IMR-90 (cell line): ENCODE data around the gene DHX57. TPM values are rescaled to one million over a fixed set of nuclear protein-coding genes. Genes with fewer than 3 reads are reported as not detected.

Source experiments
- ATAC-seq: fragments of 200-7000 bp; cut with Tn5 transposase; 2 replicates; pipeline ENCODE4 v1.9.1; 2020; ENCODE audit warnings: low read depth, mild to moderate bottlenecking, moderate library complexity
- BruUV-seq: library from RNA; stranded (reverse); fragments of 400-500 nt; replicated peaks from 2 replicates; lab custom pipeline; 2021; lab: Mats Ljungman, UMichigan
- CTCF ChIA-PET: fragments of 300-600 bp; formaldehyde crosslinking; extraction: SDS; loops from one replicate; lab custom pipeline; 2021; ENCODE audit warnings: antibody characterized with exemption; lab: Yijun Ruan, JAX
- POLR2A ChIA-PET: fragments of 300-600 bp; sonication (Branson Sonifier 250); formaldehyde crosslinking; loops from one replicate; lab custom pipeline; 2022; ENCODE audit warnings: antibody characterized with exemption; ENCODE audit not compliant: unreplicated experiment; lab: Charles Lee
- DNase-seq: peaks from one replicate; pipeline ENCODE4 v3.0.0; 2013
- H2AFZ ChIP-seq: replicated peaks from 2 replicates; pipeline ENCODE3; 2013; ENCODE audit warnings: low read length, mild to moderate bottlenecking; ENCODE audit not compliant: poor library complexity
- H2AK5ac ChIP-seq: 2 replicates; pipeline ENCODE4 v1.6.1; 2013; ENCODE audit warnings: low read depth, low read length, inconsistent platforms
- H2AK9ac ChIP-seq: replicated peaks from 2 replicates; pipeline ENCODE3; 2013; ENCODE audit warnings: mild to moderate bottlenecking, low read depth, low read length, moderate library complexity; ENCODE audit not compliant: poor library complexity
- H2BK120ac ChIP-seq: 2 replicates; pipeline ENCODE4 v1.6.1; 2013; ENCODE audit warnings: low read depth, low read length, inconsistent platforms
- H2BK15ac ChIP-seq: 3 replicates; pipeline ENCODE4 v1.6.1; 2013; ENCODE audit warnings: low read depth, low read length, inconsistent platforms
- H2BK20ac ChIP-seq: 2 replicates; pipeline ENCODE4 v1.6.1; 2013; ENCODE audit warnings: low read depth, mild to moderate bottlenecking, inconsistent platforms, low read length, moderate library complexity
- H2BK5ac ChIP-seq: 2 replicates; pipeline ENCODE4 v1.6.1; 2013; ENCODE audit warnings: mild to moderate bottlenecking, low read depth, low read length, inconsistent platforms; ENCODE audit not compliant: poor library complexity, severe bottlenecking
- H3K14ac ChIP-seq: replicated peaks from 2 replicates; pipeline ENCODE4 v1.6.1; 2013; ENCODE audit warnings: low read depth, low read length, inconsistent platforms
- H3K18ac ChIP-seq: 2 replicates; pipeline ENCODE4 v1.6.1; 2013; ENCODE audit warnings: low read depth, low read length, control low read depth
- H3K23ac ChIP-seq: 2 replicates; pipeline ENCODE4 v1.6.1; 2013; ENCODE audit warnings: low read depth, low read length, inconsistent platforms
- H3K27ac ChIP-seq: 2 replicates; pipeline ENCODE4 v1.5.1; 2013; ENCODE audit warnings: mild to moderate bottlenecking, control low read depth, low read length; ENCODE audit not compliant: insufficient read depth
- H3K27me3 ChIP-seq: 2 replicates; pipeline ENCODE4 v1.6.1; 2013; ENCODE audit warnings: low read length; ENCODE audit not compliant: control insufficient read depth, insufficient read depth
- H3K36me3 ChIP-seq: 2 replicates; pipeline ENCODE4 v1.6.1; 2013; ENCODE audit warnings: low read length, mixed read lengths; ENCODE audit not compliant: control insufficient read depth, insufficient read depth
- H3K4ac ChIP-seq: 2 replicates; pipeline ENCODE4 v1.6.1; 2013; ENCODE audit warnings: low read depth, low read length, inconsistent platforms
- H3K4me1 ChIP-seq: 2 replicates; pipeline ENCODE4 v1.6.1; 2013; ENCODE audit warnings: low read length, mixed read lengths; ENCODE audit not compliant: control insufficient read depth, insufficient read depth
- H3K4me2 ChIP-seq: 2 replicates; pipeline ENCODE4 v1.6.1; 2013; ENCODE audit warnings: low read depth, mild to moderate bottlenecking, control low read depth, low read length, moderate library complexity
- H3K4me3 ChIP-seq: 2 replicates; pipeline ENCODE4 v1.5.1; 2013; ENCODE audit warnings: low read depth, mild to moderate bottlenecking, control low read depth, low read length, moderate library complexity; ENCODE audit not compliant: insufficient read depth
- H3K56ac ChIP-seq: 2 replicates; pipeline ENCODE4 v1.6.1; 2013; ENCODE audit warnings: low read length, inconsistent platforms; ENCODE audit not compliant: insufficient read depth; ENCODE audit errors: extremely low read depth
- H3K79me1 ChIP-seq, 2 experiments: 2 replicates each; pipeline ENCODE4 v1.6.1; 2013; ENCODE audit warnings: low read length in 2 of 2, inconsistent platforms in 1 of 2, low read depth in 1 of 2
- H3K9ac ChIP-seq: 2 replicates; pipeline ENCODE4 v1.6.1; 2013; ENCODE audit warnings: low read depth, low read length, control low read depth
- H3K9me1 ChIP-seq: 2 replicates; pipeline ENCODE4 v1.6.1; 2013; ENCODE audit warnings: low read length, inconsistent platforms; ENCODE audit not compliant: insufficient read depth
- H3K9me3 ChIP-seq: 2 replicates; pipeline ENCODE4 v1.6.1; 2013; ENCODE audit warnings: low read length; ENCODE audit not compliant: control insufficient read depth, insufficient read depth
- H4K20me1 ChIP-seq: 2 replicates; pipeline ENCODE4 v1.6.1; 2013; ENCODE audit warnings: low read length, inconsistent platforms; ENCODE audit not compliant: insufficient read depth
- H4K5ac ChIP-seq: 2 replicates; pipeline ENCODE4 v1.6.1; 2013; ENCODE audit warnings: mild to moderate bottlenecking, low read depth, low read length, control low read depth
- H4K8ac ChIP-seq, 2 experiments: 2 replicates each; pipeline ENCODE4 v1.6.1; 2013; ENCODE audit warnings: low read depth in 2 of 2, low read length in 2 of 2, control low read depth in 1 of 2, inconsistent platforms in 1 of 2
- H4K91ac ChIP-seq: 2 replicates; pipeline ENCODE4 v1.6.1; 2013; ENCODE audit warnings: low read depth, low read length, inconsistent platforms; ENCODE audit not compliant: insufficient read depth
- CHD1 ChIP-seq: IDR thresholded peaks from 2 replicates; pipeline ENCODE4 v1.6.1; 2012; ENCODE audit warnings: low read depth, low read length, improper control_type of control experiment
- CTCF ChIP-seq: conservative IDR thresholded peaks from 2 replicates; pipeline ENCODE4 v1.5.1; 2012; ENCODE audit warnings: mild to moderate bottlenecking, low read depth, low read length, improper control_type of control experiment
- RFX5 ChIP-seq: IDR thresholded peaks from 2 replicates; pipeline ENCODE4 v1.8.0; 2012; ENCODE audit warnings: low read depth, mild to moderate bottlenecking, low read length, moderate library complexity
- WGBS, 2 experiments: methylation state at CpG; one replicate each; pipeline versions ENCODE4 v1.1.5 to v1.1.7; 2013; ENCODE audit warnings: missing lambda C conversion rate in 2 of 2; ENCODE audit not compliant: insufficient read length in 1 of 2; ENCODE audit errors: extremely low coverage in 2 of 2; 5-methylcytosine and 5-hydroxymethylcytosine counted together
- dilution Hi-C: fragments of 300-500 bp; cut with HindIII; formaldehyde crosslinking; loops from one replicate; pipeline ENCODE4 v1.14.3; 2018; ENCODE audit warnings: low sequenced_read_pairs; ENCODE audit not compliant: unreplicated experiment
- in situ Hi-C: fragments of 300-500 bp; cut with MboI; formaldehyde crosslinking; loops from 3 replicates; pipeline ENCODE4 v1.14.3; 2019; ENCODE audit warnings: low sequenced_read_pairs, inconsistent platforms, mixed read lengths
- intact Hi-C: fragments of 100-400 bp; cut with micrococcal nuclease; formaldehyde crosslinking; loops from 2 replicates; pipeline ENCODE4 v1.10.0; 2022
- polyA plus RNA-seq, 3 experiments: library from polyadenylated mRNA; depleted of rRNA; stranded (reverse); fragments of >200 nt; gene quantifications; 2 replicates each; pipeline ENCODE4 v1.2.3, GENCODE V29; 2012; ENCODE audit warnings: low replicate concordance in 1 of 3
- total RNA-seq: library from RNA; depleted of rRNA; stranded (reverse); fragments of >200 nt; gene quantifications from 2 replicates; pipeline ENCODE4 v1.2.3, GENCODE V29; 2012

The DHX57 gene
- total and polyA plus RNA-seq, 2 of the 4 experiments (the other 2 are of a cell fraction): 9.5 to 24.4 TPM

GRCh38 chr2:38818565-38818964 is 57.2 kb downstream of the DHX57 start:
- peaks cover 30% of the 10 kb centered on the region for H3K36me3 ChIP-seq

More at GRCh38 chr2:38818565-38818964, 57.2 kb downstream of the DHX57 start:
- H3K79me1 ChIP-seq: no peaks in the 10 kb centered on the region
- H2BK20ac ChIP-seq: no peak overlapping the region
- H4K20me1 ChIP-seq: no peaks in the 10 kb centered on the region
- H3K9me3 ChIP-seq: no peaks in the 10 kb centered on the region
- dilution Hi-C loops (no loop called here), in situ Hi-C loops (no loop called here), intact Hi-C loops (no loop called here)
- no peak overlapping the region for H4K91ac ChIP-seq
- no peak overlapping the region for H3K56ac ChIP-seq
- no peak overlapping the region for H2AK5ac ChIP-seq
- H2AFZ ChIP-seq: no peak overlapping the region
- no peak for ATAC-seq
- no peak overlapping the region for H3K23ac ChIP-seq
- H4K5ac ChIP-seq: no peak overlapping the region
- POLR2A ChIA-PET: interaction anchor here (0.6 kb wide), 1 partner anchor 67 kb away, joined by 4 read pairs; the partner anchor contains the start of gene SRSF7
- H3K14ac ChIP-seq: no peak overlapping the region
- H3K18ac ChIP-seq: no peak overlapping the region
- no peak overlapping the region for H3K27ac ChIP-seq
- H3K9ac ChIP-seq: no peak overlapping the region
- H2BK120ac ChIP-seq: no peak overlapping the region
- H2AK9ac ChIP-seq: no peak overlapping the region
- no peak overlapping the region for H2BK15ac ChIP-seq
- no peak overlapping the region for H2BK5ac ChIP-seq
- no peak overlapping the region for H3K4me2 ChIP-seq
- no peak overlapping the region for H3K4ac ChIP-seq
- no TSS peak for BruUV-seq
- no peak overlapping the region for H4K8ac ChIP-seq
- WGBS, 2 experiments: no CpG with 5 or more reads among the region's 6 CpGs
- no peak for DNase-seq
- peaks cover 2% of the 10 kb centered on the region; the same call in 1 of the 2 replicates for H3K9me1 ChIP-seq
- no peaks in the 10 kb centered on the region for H3K4me1 ChIP-seq
- TF ChIP-seq CTCF (no peak), RFX5 (no peak), CHD1 (no peak)
- no peaks in the 10 kb centered on the region for H3K27me3 ChIP-seq
- no peak overlapping the region for H3K4me3 ChIP-seq
- CTCF ChIA-PET: interaction anchor here (0.7 to 1.0 kb wide), 2 partner anchors 16 to 261 kb away, joined by 3 read pairs; no protein-coding TSS in a partner anchor
